Stomach (tissue), 4 donors: ENCODE data around the gene RAI2.

Source experiments
- CTCF ChIP-seq, 7 experiments: fragments of 450-650 bp in 4 of 7; fragments of 200-600 bp in 3 of 7; sonication (generic) in 3 of 7; IDR thresholded peaks; one replicate each; pipeline ENCODE4 v1.5.1; 2016 to 2019; ENCODE audit warnings: antibody characterized with exemption in 7 of 7, control low read depth in 2 of 7, mild to moderate bottlenecking in 1 of 7
- POLR2A ChIP-seq, 4 donors: fragments of 450-650 bp; IDR thresholded peaks; one replicate each; pipeline ENCODE4 v1.6.1; 2016; ENCODE audit warnings: antibody characterized with exemption in 4 of 4, control low read depth in 2 of 4, mild to moderate bottlenecking in 1 of 4, moderate library complexity in 1 of 4
- POLR2AphosphoS5 ChIP-seq, 3 donors: sonication (generic); formaldehyde crosslinking; IDR thresholded peaks; one replicate each; pipeline ENCODE4 v1.6.1; 2016; ENCODE audit warnings: antibody characterized with exemption in 3 of 3

GRCh38 chrX:17836830-17837229, 24.3 kb downstream of the RAI2 start:
- TF ChIP-seq CTCF (IDR thresholded peaks at IDR 0.05) (no peak), POLR2AphosphoS5 (IDR thresholded peaks at IDR 0.05) (no peak), POLR2A (IDR thresholded peaks at IDR 0.05) (no peak)
